Keratinocyte (primary cell): ENCODE results near the gene KMT2E. TPM values are rescaled to one million over a fixed set of nuclear protein-coding genes. Genes with fewer than 3 reads are reported as not detected.

Experiments
- DNase-seq: peaks from one replicate; pipeline ENCODE4 v3.0.0-alpha.2; 2011; ENCODE audit warnings: low read depth, missing footprints, low spot score
- FAIRE-seq: peaks from 2 replicates; lab custom pipeline; 2011; peaks lifted over from hg19 to GRCh38; lab: Jason Lieb, UNC
- H2AFZ ChIP-seq: 2 replicates; pipeline ENCODE4 v1.6.0; 2012; ENCODE audit warnings: low read length, control low read depth, inconsistent platforms; ENCODE audit not compliant: control insufficient read depth
- H3K27ac ChIP-seq: 2 replicates; pipeline ENCODE4 v1.5.1; 2011; ENCODE audit warnings: low read length; ENCODE audit not compliant: control insufficient read depth, insufficient read depth
- H3K27me3 ChIP-seq: 3 replicates; pipeline ENCODE4 v1.6.0; 2011; ENCODE audit warnings: low read length; ENCODE audit not compliant: control insufficient read depth, insufficient read depth; ENCODE audit errors: extremely low read depth
- H3K36me3 ChIP-seq, 2 experiments: 2 replicates in 1 of 2; 3 replicates in 1 of 2; pipeline ENCODE4 v1.5.1; 2011; ENCODE audit warnings: low read length in 2 of 2, mild to moderate bottlenecking in 1 of 2; ENCODE audit not compliant: control insufficient read depth in 2 of 2, insufficient read depth in 2 of 2; ENCODE audit errors: extremely low read depth in 1 of 2
- H3K4me1 ChIP-seq: 3 replicates; pipeline ENCODE4 v1.5.1; 2011; ENCODE audit warnings: low read length; ENCODE audit not compliant: control insufficient read depth, insufficient read depth; ENCODE audit errors: extremely low read depth
- H3K4me2 ChIP-seq: 3 replicates; pipeline ENCODE4 v1.6.0; 2011; ENCODE audit warnings: low read depth, low read length; ENCODE audit not compliant: control insufficient read depth, insufficient read depth; ENCODE audit errors: extremely low read depth
- H3K4me3 ChIP-seq, 3 experiments: fragments of 200-600 bp in 1 of 3; sonication (generic) in 1 of 3; 2 replicates in 2 of 3; 3 replicates in 1 of 3; pipeline ENCODE4 v1.5.1; 2011 to 2016; ENCODE audit warnings: low read length in 3 of 3, mild to moderate bottlenecking in 3 of 3, control low read depth in 2 of 3, inconsistent platforms in 1 of 3, low read depth in 1 of 3, mixed read lengths in 1 of 3, mixed run types in 1 of 3, moderate library complexity in 1 of 3; ENCODE audit not compliant: control insufficient read depth in 2 of 3, insufficient read depth in 2 of 3; ENCODE audit errors: extremely low read depth in 1 of 3
- H3K79me2 ChIP-seq: 2 replicates; pipeline ENCODE4 v1.6.0; 2012; ENCODE audit warnings: low read length; ENCODE audit not compliant: control insufficient read depth, insufficient read depth
- H3K9ac ChIP-seq: 3 replicates; pipeline ENCODE4 v1.6.0; 2011; ENCODE audit warnings: low read length; ENCODE audit not compliant: control insufficient read depth, insufficient read depth; ENCODE audit errors: extremely low read depth
- H3K9me1 ChIP-seq: 3 replicates; pipeline ENCODE4 v1.6.0; 2011; ENCODE audit warnings: low read length; ENCODE audit not compliant: control insufficient read depth, insufficient read depth; ENCODE audit errors: extremely low read depth
- H3K9me3 ChIP-seq: 2 replicates; pipeline ENCODE4 v1.5.1; 2012; ENCODE audit warnings: low read depth, low read length; ENCODE audit not compliant: control insufficient read depth
- H4K20me1 ChIP-seq: 3 replicates; pipeline ENCODE4 v1.6.0; 2011; ENCODE audit warnings: low read length; ENCODE audit not compliant: control insufficient read depth, insufficient read depth; ENCODE audit errors: extremely low read depth
- CTCF ChIP-seq, 3 experiments: IDR thresholded peaks in 1 of 3; conservative IDR thresholded peaks in 1 of 3; optimal IDR thresholded peaks in 1 of 3; 2 replicates in 2 of 3; 3 replicates in 1 of 3; pipeline versions ENCODE3 to v1.5.1; 2011; ENCODE audit warnings: low read length in 3 of 3, mild to moderate bottlenecking in 3 of 3, moderate library complexity in 2 of 3, control low read depth in 1 of 3, inconsistent platforms in 1 of 3; ENCODE audit not compliant: insufficient read depth in 2 of 3; ENCODE audit errors: extremely low read depth in 1 of 3
- EZH2 ChIP-seq: IDR thresholded peaks from one replicate; pipeline ENCODE4 v1.6.1; 2012; ENCODE audit warnings: inconsistent platforms, mild to moderate bottlenecking, low read length, moderate library complexity
- dilution Hi-C: fragments of 300-500 bp; cut with MboI; formaldehyde crosslinking; loops from one replicate; pipeline ENCODE4 v1.7.0; 2020; ENCODE audit warnings: low sequenced_read_pairs; ENCODE audit not compliant: extremely low pct_ligation_motif_present
- polyA plus RNA-seq, 5 experiments: library from polyadenylated mRNA; depleted of rRNA in 3 of 5; stranded (reverse) in 3 of 5; stranded (forward) in 1 of 5; unstranded in 1 of 5; fragments of >200 nt; gene quantifications; 1 replicate in 1 of 5; 2 replicates in 3 of 5; 3 replicates in 1 of 5; pipeline versions ENCODE4 v1.2.1 to v1.2.3, GENCODE V29; 2011 to 2012; ENCODE audit warnings: missing spikeins in 2 of 5, low read depth in 1 of 5, low replicate concordance in 1 of 5

KMT2E gene
- polyA plus RNA-seq, 1 donor (not counting 4 experiments of a cell fraction or from before 2014, with no cell fraction given), result 12.9 TPM

- TF ChIP-seq EZH2 (no peak), CTCF (optimal IDR thresholded peaks at IDR 0.05 in 1 of 3, IDR thresholded peaks at IDR 0.05 in 1 of 3, conservative IDR thresholded peaks at IDR 0.05 in 1 of 3; ENCODE audit: extremely low read depth in 1 of 3, insufficient read depth in 2 of 3, low read length in 3 of 3) (no peak)
- no peak overlapping the region for H3K4me2 ChIP-seq
- dilution Hi-C loops, result no loop called here
- H3K27me3 ChIP-seq, result no peaks in the 10 kb centered on the region
- no peak overlapping the region for H3K27ac ChIP-seq
- no peak for FAIRE-seq
- no peaks in the 10 kb centered on the region for H3K9me3 ChIP-seq
- H2AFZ ChIP-seq, result no peak overlapping the region
- H3K9ac ChIP-seq, result no peak overlapping the region
- H3K4me3 ChIP-seq, result no peak overlapping the region
- no peaks in the 10 kb centered on the region for H3K4me1 ChIP-seq
- peaks cover 98% of the 10 kb centered on the region for H3K79me2 ChIP-seq
- H4K20me1 ChIP-seq, result no peaks in the 10 kb centered on the region
- no peak for DNase-seq
- H3K9me1 ChIP-seq, result no peaks in the 10 kb centered on the region
- H3K36me3 ChIP-seq, result peaks cover 0 to under 1% of the 10 kb centered on the region in 2 experiments
These were observed 21.3 kb downstream of the KMT2E start for GRCh38 chr7:105035349-105035748.

GRCh38 chr7:105036217-105037168 is 22.5 kb downstream of the KMT2E start:
- H3K36me3 ChIP-seq, result peaks cover 4 to 8% of the 10 kb centered on the region in 2 experiments
- H3K4me2 ChIP-seq, result no peak overlapping the region
- no peaks in the 10 kb centered on the region for H3K27me3 ChIP-seq
- no peak overlapping the region for H3K4me3 ChIP-seq
- H3K9me3 ChIP-seq, result no peaks in the 10 kb centered on the region
- peaks cover 96% of the 10 kb centered on the region for H3K79me2 ChIP-seq
- H4K20me1 ChIP-seq, result no peaks in the 10 kb centered on the region
- no peak overlapping the region for H3K9ac ChIP-seq
- no peaks in the 10 kb centered on the region for H3K9me1 ChIP-seq
- H3K27ac ChIP-seq, result no peak overlapping the region
- no peaks in the 10 kb centered on the region for H3K4me1 ChIP-seq
- dilution Hi-C loops, result no loop called here
- H2AFZ ChIP-seq, result no peak overlapping the region
- TF ChIP-seq CTCF (optimal IDR thresholded peaks at IDR 0.05 in 1 of 3, IDR thresholded peaks at IDR 0.05 in 1 of 3, conservative IDR thresholded peaks at IDR 0.05 in 1 of 3; ENCODE audit: extremely low read depth in 1 of 3, insufficient read depth in 2 of 3, low read length in 3 of 3) (no peak), EZH2 (no peak)
- no peak for DNase-seq
- FAIRE-seq, result no peak
